K562 (cell line): ENCODE measurements around the gene RNASE2. TPM values are rescaled to one million over a fixed set of nuclear protein-coding genes. Genes with fewer than 3 reads are reported as not detected.

Experiments used
- ATAC-seq: fragments of 200-7000 bp; cut with Tn5 transposase; 3 replicates; pipeline ENCODE4 v1.9.1; 2020; ENCODE audit warnings: moderate library complexity
- BruUV-seq: library from RNA; stranded (reverse); fragments of 400-500 nt; replicated peaks from 2 replicates; lab custom pipeline; 2021; lab: Mats Ljungman, UMichigan
- CTCF ChIA-PET: fragments of 300-600 bp; formaldehyde crosslinking; extraction: SDS; loops from one replicate; lab custom pipeline; 2021; ENCODE audit warnings: low intra/inter-chr PET ratio; lab: Yijun Ruan, JAX
- POLR2A ChIA-PET: fragments of 300-600, 350-650 bp; sonication (Branson Sonifier 250); formaldehyde crosslinking; extraction: SDS; loops from one replicate; lab custom pipeline; 2021; ENCODE audit warnings: antibody characterized with exemption, inconsistent platforms; lab: Yijun Ruan, JAX
- DNase-seq, 4 experiments: peaks; one replicate each; pipeline versions ENCODE4 v3.0.0 to v3.0.0-alpha.2; 2011 to 2018; ENCODE audit warnings: low spot score in 3 of 4, mixed read lengths in 3 of 4; ENCODE audit errors: extremely low read depth in 1 of 4
- FAIRE-seq: peaks from 2 replicates; lab custom pipeline; 2011; peaks lifted over from hg19 to GRCh38; lab: Jason Lieb, UNC
- H2AFZ ChIP-seq: 2 replicates; pipeline ENCODE4 v1.6.0; 2011; ENCODE audit warnings: low read depth, low read length, control low read depth, inconsistent platforms
- H3K27ac ChIP-seq: fragments of 200-600 bp; 3 replicates; pipeline ENCODE4 v1.8.0; 2011; ENCODE audit warnings: low read depth, mild to moderate bottlenecking, control low read depth, inconsistent platforms, low read length, moderate library complexity, mixed read lengths; ENCODE audit errors: extremely low read depth
- H3K27me3 ChIP-seq, 2 experiments: fragments of 300-600 bp in 1 of 2; 2 replicates in 1 of 2; 3 replicates in 1 of 2; pipeline versions ENCODE4 v1.6.0 to v1.8.0; 2011; ENCODE audit warnings: inconsistent platforms in 2 of 2, low read length in 2 of 2, mild to moderate bottlenecking in 1 of 2, mixed read lengths in 1 of 2, moderate library complexity in 1 of 2; ENCODE audit not compliant: control insufficient read depth in 2 of 2, insufficient read depth in 2 of 2
- H3K36me3 ChIP-seq: fragments of 300-600 bp; 3 replicates; pipeline ENCODE4 v1.8.0; 2011; ENCODE audit warnings: mild to moderate bottlenecking, low read length, inconsistent platforms; ENCODE audit not compliant: control insufficient read depth, insufficient read depth
- H3K4me1 ChIP-seq, 2 experiments: fragments of 200-600 bp in 1 of 2; replicated peaks in 1 of 2; 2 replicates in 1 of 2; 3 replicates in 1 of 2; pipeline versions ENCODE4 v1.5.1 to v1.8.0; 2011; ENCODE audit warnings: inconsistent platforms in 2 of 2, low read length in 2 of 2, mild to moderate bottlenecking in 1 of 2, mixed read lengths in 1 of 2, moderate library complexity in 1 of 2; ENCODE audit not compliant: control insufficient read depth in 2 of 2, insufficient read depth in 2 of 2
- H3K4me2 ChIP-seq: 2 replicates; pipeline ENCODE4 v1.6.1; 2011; ENCODE audit warnings: low read length, control low read depth, inconsistent platforms, mixed read lengths; ENCODE audit not compliant: insufficient read depth
- H3K4me3 ChIP-seq: fragments of 200-600 bp; sonication (generic), shearing (Covaris generic); 2 replicates; pipeline ENCODE4 v1.5.1; 2016; ENCODE audit warnings: control low read depth, inconsistent platforms
- H3K79me2 ChIP-seq: fragments of 200-600 bp; 3 replicates; pipeline ENCODE4 v1.8.0; 2011; ENCODE audit warnings: low read length, inconsistent platforms; ENCODE audit not compliant: control insufficient read depth, insufficient read depth
- H3K9ac ChIP-seq, 2 experiments: 2 replicates each; pipeline versions ENCODE4 v1.6.0 to v1.6.1; 2011; ENCODE audit warnings: low read depth in 2 of 2, low read length in 2 of 2, control low read depth in 1 of 2, inconsistent platforms in 1 of 2, mild to moderate bottlenecking in 1 of 2, mixed read lengths in 1 of 2; ENCODE audit not compliant: insufficient read depth in 1 of 2
- H3K9me1 ChIP-seq: one replicate; pipeline ENCODE4 v1.6.0; 2011; ENCODE audit warnings: inconsistent platforms, mild to moderate bottlenecking, low read length, moderate library complexity; ENCODE audit not compliant: control insufficient read depth, insufficient read depth
- H3K9me3 ChIP-seq: replicated peaks from 2 replicates; pipeline ENCODE4 v1.5.1; 2011; ENCODE audit warnings: low read depth, low read length, inconsistent platforms; ENCODE audit not compliant: control insufficient read depth, insufficient read depth
- H4K20me1 ChIP-seq: replicated peaks from 2 replicates; pipeline ENCODE4 v1.6.1; 2011; ENCODE audit warnings: low read length, inconsistent platforms, mixed read lengths; ENCODE audit not compliant: control insufficient read depth, insufficient read depth
- ARID2 ChIP-seq: fragments of 450-650 bp; IDR thresholded peaks from 2 replicates; pipeline ENCODE4 v1.6.1; 2017; ENCODE audit warnings: antibody characterized with exemption, mild to moderate bottlenecking
- GATAD2B ChIP-seq: fragments of 450-650 bp; IDR thresholded peaks from 2 replicates; pipeline ENCODE4 v1.6.1; 2017; ENCODE audit warnings: mild to moderate bottlenecking, borderline replicate concordance
- NR2C2 ChIP-seq, 2 experiments: fragments of 200-800 bp in 1 of 2; sonication (Bioruptor generic) in 1 of 2; sonication (generic) in 1 of 2; formaldehyde crosslinking in 1 of 2; IDR thresholded peaks; 2 replicates each; pipeline versions ENCODE4 v1.6.1 to v1.8.0; 2016 to 2022; ENCODE audit warnings: mild to moderate bottlenecking in 1 of 2, missing compliant biosample characterization in 1 of 2, missing genetic modification characterization in 1 of 2, missing genetic modification reagents in 1 of 2
- PRMT5 ChIP-seq: sonication (generic); formaldehyde crosslinking; IDR thresholded peaks from 2 replicates; pipeline ENCODE4 v1.5.0; 2020; ENCODE audit warnings: missing genetic modification reagents
- TAF7 ChIP-seq: fragments of 450-650 bp; IDR thresholded peaks from 2 replicates; pipeline ENCODE4 v1.6.1; 2016; ENCODE audit warnings: missing genetic modification characterization, missing compliant biosample characterization
- ZNF584 ChIP-seq: fragments of 200-800 bp; sonication (Bioruptor generic); IDR thresholded peaks from 2 replicates; pipeline ENCODE4 v1.6.1; 2016; ENCODE audit warnings: low read depth, mild to moderate bottlenecking, missing genetic modification characterization, missing compliant biosample characterization
- ZNF695 ChIP-seq: fragments of 450-650 bp; formaldehyde crosslinking; IDR thresholded peaks from 2 replicates; pipeline ENCODE4 v1.4.0; 2020; ENCODE audit warnings: mild to moderate bottlenecking, moderate library complexity
- ZZZ3 ChIP-seq: fragments of 450-650 bp; IDR thresholded peaks from 2 replicates; pipeline ENCODE4 v1.6.1; 2016; ENCODE audit warnings: antibody characterized with exemption, mild to moderate bottlenecking, moderate library complexity
- WGBS: fragments of 100-300 bp; shearing (Covaris generic); methylation state at CpG from one replicate; pipeline ENCODE4 v1.1.6; 2016; ENCODE audit warnings: low coverage, mixed read lengths; ENCODE audit not compliant: insufficient coverage; ENCODE audit errors: missing lambda C conversion rate; 5-methylcytosine and 5-hydroxymethylcytosine counted together
- in situ Hi-C: fragments of 300-500 bp; cut with MboI; formaldehyde crosslinking; loops from 4 replicates; pipeline ENCODE4 v1.15.0; 2018; ENCODE audit warnings: inconsistent platforms, mixed read lengths
- intact Hi-C: fragments of 100-400 bp; cut with micrococcal nuclease; formaldehyde crosslinking; loops from 2 replicates; pipeline ENCODE4 v1.14.2; 2022
- polyA plus RNA-seq, 8 experiments: library from polyadenylated mRNA; depleted of rRNA in 4 of 8; stranded (reverse) in 5 of 8; unstranded in 3 of 8; fragments of >200 nt; fragmentation: Nextera tagmentation in 2 of 8; fragmentation: Illumina TruSeq in 1 of 8; extraction: Ambion mirVana in 2 of 8; extraction: Trizol in 1 of 8; gene quantifications; 2 replicates each; pipeline versions ENCODE4 v1.2.1 to v1.2.3, GENCODE V29; 2011 to 2014; ENCODE audit warnings: inconsistent platforms in 1 of 8, missing spikeins in 1 of 8
- total RNA-seq, 7 experiments: library from RNA; depleted of rRNA in 6 of 7; stranded (reverse); fragments of >200 nt in 6 of 7; fragmentation: Illumina TruSeq in 2 of 7; extraction: Trizol in 2 of 7; gene quantifications; 2 replicates each; pipeline versions ENCODE4 v1.2.1 to v1.2.3, GENCODE V29; 2011 to 2021; ENCODE audit warnings: low replicate concordance in 1 of 7
- TF ChIP-seq, protein P1 (sequence below): fragments of 200-600 bp; sonication (generic); IDR thresholded peaks from one replicate; pipeline ENCODE4 v1.6.1; 2012; ENCODE audit warnings: mild to moderate bottlenecking, low read depth, low read length, inconsistent platforms

Gene RNASE2
- total and polyA plus RNA-seq, 9 of the 15 experiments (the other 6 are each of a cell fraction or from before 2014, with no cell fraction given), result not detected

DNA sequence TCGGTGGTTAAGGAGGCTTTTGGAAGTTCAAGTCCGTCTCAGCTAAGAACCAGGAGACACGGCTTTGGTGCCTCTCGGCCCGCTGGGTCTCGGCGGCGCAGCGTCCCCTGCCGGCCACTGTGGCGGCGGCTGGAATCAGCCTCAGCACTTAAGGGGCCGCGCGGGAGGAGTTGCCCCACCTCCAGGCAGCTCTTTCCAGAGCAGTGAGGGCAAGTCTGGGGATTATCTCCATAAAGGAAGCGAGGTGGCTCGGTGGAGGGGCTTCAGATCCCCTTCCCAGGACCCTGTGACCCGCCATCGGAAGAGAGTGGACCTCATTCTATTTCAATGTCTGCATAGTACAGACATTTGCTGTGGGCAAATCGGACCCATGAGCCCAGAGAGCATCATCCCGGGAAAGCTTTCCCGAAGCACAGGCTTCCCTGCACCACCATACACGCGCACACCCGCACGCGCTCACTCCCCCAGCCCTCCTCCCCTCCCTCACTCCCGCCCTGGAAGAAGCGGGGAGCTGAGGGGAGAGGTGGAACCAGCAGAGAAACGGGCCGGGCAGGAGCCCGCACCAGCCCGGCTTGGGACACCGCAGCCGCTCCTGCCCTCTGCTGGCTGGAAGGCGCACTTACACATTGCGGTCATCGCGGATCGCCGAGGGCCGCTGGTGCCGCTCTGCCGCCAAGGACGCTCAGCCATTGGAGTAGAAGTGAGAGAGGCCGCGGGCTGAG lies 15.9 kb downstream of the RNASE2 start:
- Histone ChIP-seq H4K20me1 (no peaks in the 10 kb centered on the region), H3K9me3 (no peaks in the 10 kb centered on the region), H3K4me3 (peak overlapping the region; percentile 48), H3K4me1 (peaks cover 0 to 10% of the 10 kb centered on the region in 2 experiments; a peak in 3 of 5 replicates), H3K79me2 (no peaks in the 10 kb centered on the region), H3K36me3 (no peaks in the 10 kb centered on the region), H3K9me1 (no peaks in the 10 kb centered on the region), H2AFZ (peak overlapping the region; percentile 94), H3K9ac (peak overlapping the region; percentile 36 to 89), H3K4me2 (peak overlapping the region; percentile 91), H3K27ac (no peak overlapping the region), H3K27me3 (no peaks in the 10 kb centered on the region; a peak in 2 of 5 replicates)
- no TSS peak for BruUV-seq
- 0% methylated on average over 12 of the region's 47 CpGs for WGBS
- intact Hi-C loops (loop anchor here (1.0 to 5.0 kb wide), 3 partner anchors 99 to 274 kb away; no protein-coding TSS in a partner anchor), in situ Hi-C loops (loop anchor here (25.0 kb wide), 1 partner anchor 259 kb away; no protein-coding TSS in a partner anchor)
- peak; percentile 80 to 85 (median 84) for DNase-seq
- FAIRE-seq, result peak; percentile 77
- peak; percentile 97 for ATAC-seq
- ChIA-PET POLR2A (interaction anchor here (0.5 to 1.4 kb wide), 6 partner anchors 11 to 290 kb away, joined by 3 to 6 read pairs (median 4); no protein-coding TSS in a partner anchor), CTCF (interaction anchor here (0.6 to 1.3 kb wide), 4 partner anchors 25 to 274 kb away, joined by 3 to 22 read pairs (median 4); no protein-coding TSS in a partner anchor)
- TF ChIP-seq ZNF695 (CRISPR knock-in tag) (no peak), ZNF584 (CRISPR knock-in tag) (no peak), PRMT5 (no peak), ARID2 (no peak), TAF7 (no peak), NR2C2 (CRISPR knock-in tag; IDR thresholded peaks at IDR 0.05) (no peak), NR2C2 (tag; IDR thresholded peaks at IDR 0.05) (peak; percentile 21; the same call in 1 of the 2 replicates), ZZZ3 (no peak), GATAD2B (no peak)
- TF ChIP-seq, protein P1, sequence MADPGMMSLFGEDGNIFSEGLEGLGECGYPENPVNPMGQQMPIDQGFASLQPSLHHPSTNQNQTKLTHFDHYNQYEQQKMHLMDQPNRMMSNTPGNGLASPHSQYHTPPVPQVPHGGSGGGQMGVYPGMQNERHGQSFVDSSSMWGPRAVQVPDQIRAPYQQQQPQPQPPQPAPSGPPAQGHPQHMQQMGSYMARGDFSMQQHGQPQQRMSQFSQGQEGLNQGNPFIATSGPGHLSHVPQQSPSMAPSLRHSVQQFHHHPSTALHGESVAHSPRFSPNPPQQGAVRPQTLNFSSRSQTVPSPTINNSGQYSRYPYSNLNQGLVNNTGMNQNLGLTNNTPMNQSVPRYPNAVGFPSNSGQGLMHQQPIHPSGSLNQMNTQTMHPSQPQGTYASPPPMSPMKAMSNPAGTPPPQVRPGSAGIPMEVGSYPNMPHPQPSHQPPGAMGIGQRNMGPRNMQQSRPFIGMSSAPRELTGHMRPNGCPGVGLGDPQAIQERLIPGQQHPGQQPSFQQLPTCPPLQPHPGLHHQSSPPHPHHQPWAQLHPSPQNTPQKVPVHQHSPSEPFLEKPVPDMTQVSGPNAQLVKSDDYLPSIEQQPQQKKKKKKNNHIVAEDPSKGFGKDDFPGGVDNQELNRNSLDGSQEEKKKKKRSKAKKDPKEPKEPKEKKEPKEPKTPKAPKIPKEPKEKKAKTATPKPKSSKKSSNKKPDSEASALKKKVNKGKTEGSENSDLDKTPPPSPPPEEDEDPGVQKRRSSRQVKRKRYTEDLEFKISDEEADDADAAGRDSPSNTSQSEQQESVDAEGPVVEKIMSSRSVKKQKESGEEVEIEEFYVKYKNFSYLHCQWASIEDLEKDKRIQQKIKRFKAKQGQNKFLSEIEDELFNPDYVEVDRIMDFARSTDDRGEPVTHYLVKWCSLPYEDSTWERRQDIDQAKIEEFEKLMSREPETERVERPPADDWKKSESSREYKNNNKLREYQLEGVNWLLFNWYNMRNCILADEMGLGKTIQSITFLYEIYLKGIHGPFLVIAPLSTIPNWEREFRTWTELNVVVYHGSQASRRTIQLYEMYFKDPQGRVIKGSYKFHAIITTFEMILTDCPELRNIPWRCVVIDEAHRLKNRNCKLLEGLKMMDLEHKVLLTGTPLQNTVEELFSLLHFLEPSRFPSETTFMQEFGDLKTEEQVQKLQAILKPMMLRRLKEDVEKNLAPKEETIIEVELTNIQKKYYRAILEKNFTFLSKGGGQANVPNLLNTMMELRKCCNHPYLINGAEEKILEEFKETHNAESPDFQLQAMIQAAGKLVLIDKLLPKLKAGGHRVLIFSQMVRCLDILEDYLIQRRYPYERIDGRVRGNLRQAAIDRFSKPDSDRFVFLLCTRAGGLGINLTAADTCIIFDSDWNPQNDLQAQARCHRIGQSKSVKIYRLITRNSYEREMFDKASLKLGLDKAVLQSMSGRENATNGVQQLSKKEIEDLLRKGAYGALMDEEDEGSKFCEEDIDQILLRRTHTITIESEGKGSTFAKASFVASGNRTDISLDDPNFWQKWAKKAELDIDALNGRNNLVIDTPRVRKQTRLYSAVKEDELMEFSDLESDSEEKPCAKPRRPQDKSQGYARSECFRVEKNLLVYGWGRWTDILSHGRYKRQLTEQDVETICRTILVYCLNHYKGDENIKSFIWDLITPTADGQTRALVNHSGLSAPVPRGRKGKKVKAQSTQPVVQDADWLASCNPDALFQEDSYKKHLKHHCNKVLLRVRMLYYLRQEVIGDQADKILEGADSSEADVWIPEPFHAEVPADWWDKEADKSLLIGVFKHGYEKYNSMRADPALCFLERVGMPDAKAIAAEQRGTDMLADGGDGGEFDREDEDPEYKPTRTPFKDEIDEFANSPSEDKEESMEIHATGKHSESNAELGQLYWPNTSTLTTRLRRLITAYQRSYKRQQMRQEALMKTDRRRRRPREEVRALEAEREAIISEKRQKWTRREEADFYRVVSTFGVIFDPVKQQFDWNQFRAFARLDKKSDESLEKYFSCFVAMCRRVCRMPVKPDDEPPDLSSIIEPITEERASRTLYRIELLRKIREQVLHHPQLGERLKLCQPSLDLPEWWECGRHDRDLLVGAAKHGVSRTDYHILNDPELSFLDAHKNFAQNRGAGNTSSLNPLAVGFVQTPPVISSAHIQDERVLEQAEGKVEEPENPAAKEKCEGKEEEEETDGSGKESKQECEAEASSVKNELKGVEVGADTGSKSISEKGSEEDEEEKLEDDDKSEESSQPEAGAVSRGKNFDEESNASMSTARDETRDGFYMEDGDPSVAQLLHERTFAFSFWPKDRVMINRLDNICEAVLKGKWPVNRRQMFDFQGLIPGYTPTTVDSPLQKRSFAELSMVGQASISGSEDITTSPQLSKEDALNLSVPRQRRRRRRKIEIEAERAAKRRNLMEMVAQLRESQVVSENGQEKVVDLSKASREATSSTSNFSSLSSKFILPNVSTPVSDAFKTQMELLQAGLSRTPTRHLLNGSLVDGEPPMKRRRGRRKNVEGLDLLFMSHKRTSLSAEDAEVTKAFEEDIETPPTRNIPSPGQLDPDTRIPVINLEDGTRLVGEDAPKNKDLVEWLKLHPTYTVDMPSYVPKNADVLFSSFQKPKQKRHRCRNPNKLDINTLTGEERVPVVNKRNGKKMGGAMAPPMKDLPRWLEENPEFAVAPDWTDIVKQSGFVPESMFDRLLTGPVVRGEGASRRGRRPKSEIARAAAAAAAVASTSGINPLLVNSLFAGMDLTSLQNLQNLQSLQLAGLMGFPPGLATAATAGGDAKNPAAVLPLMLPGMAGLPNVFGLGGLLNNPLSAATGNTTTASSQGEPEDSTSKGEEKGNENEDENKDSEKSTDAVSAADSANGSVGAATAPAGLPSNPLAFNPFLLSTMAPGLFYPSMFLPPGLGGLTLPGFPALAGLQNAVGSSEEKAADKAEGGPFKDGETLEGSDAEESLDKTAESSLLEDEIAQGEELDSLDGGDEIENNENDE, result no peak
